IMR-90 (cell line): Measurements from ENCODE around the gene STK10.

Experiments used
- CEBPB ChIP-seq: IDR thresholded peaks from 2 replicates; pipeline ENCODE4 v1.6.1; 2012; ENCODE audit warnings: low read depth, low read length, improper control_type of control experiment
- FOS ChIP-seq: fragments of 150-350 bp; IDR thresholded peaks from 2 replicates; pipeline ENCODE4 v1.6.1; 2016; ENCODE audit warnings: low read depth, low read length
- MAFK ChIP-seq: IDR thresholded peaks from 2 replicates; pipeline ENCODE4 v1.6.1; 2012; ENCODE audit warnings: low read depth, low read length, improper control_type of control experiment
- MAZ ChIP-seq: IDR thresholded peaks from 2 replicates; pipeline ENCODE4 v1.6.1; 2012; ENCODE audit warnings: low read depth, mild to moderate bottlenecking, low read length, improper control_type of control experiment, moderate library complexity, borderline replicate concordance
- MXI1 ChIP-seq: IDR thresholded peaks from 2 replicates; pipeline ENCODE4 v1.6.1; 2012; ENCODE audit warnings: low read depth, mild to moderate bottlenecking, low read length, moderate library complexity, borderline replicate concordance
- NFE2L2 ChIP-seq: fragments of 150-350 bp; IDR thresholded peaks from 2 replicates; pipeline ENCODE4 v1.6.1; 2016; ENCODE audit warnings: low read depth, mild to moderate bottlenecking, low read length
- POLR2A ChIP-seq: IDR thresholded peaks from 2 replicates; pipeline ENCODE4 v1.6.1; 2012; ENCODE audit warnings: mild to moderate bottlenecking, low read depth, low read length
- RAD21 ChIP-seq: IDR thresholded peaks from 2 replicates; pipeline ENCODE4 v1.6.1; 2012; ENCODE audit warnings: low read length, improper control_type of control experiment
- RCOR1 ChIP-seq: IDR thresholded peaks from 2 replicates; pipeline ENCODE4 v1.6.1; 2012; ENCODE audit warnings: mild to moderate bottlenecking, low read length, improper control_type of control experiment; ENCODE audit not compliant: insufficient replicate concordance
- RFX5 ChIP-seq: IDR thresholded peaks from 2 replicates; pipeline ENCODE4 v1.8.0; 2012; ENCODE audit warnings: low read depth, mild to moderate bottlenecking, low read length, moderate library complexity
- SMC3 ChIP-seq: fragments of 150-350 bp; IDR thresholded peaks from 2 replicates; pipeline ENCODE4 v1.6.1; 2016; ENCODE audit warnings: low read depth, mild to moderate bottlenecking, antibody characterized with exemption, low read length, moderate library complexity
- TF ChIP-seq, protein P1 (sequence below): conservative IDR thresholded peaks from 2 replicates; pipeline ENCODE4 v1.5.1; 2012; ENCODE audit warnings: mild to moderate bottlenecking, low read depth, low read length, improper control_type of control experiment
- TF ChIP-seq, protein P2 (sequence below): fragments of 150-350 bp; IDR thresholded peaks from 2 replicates; pipeline ENCODE4 v1.6.1; 2016; ENCODE audit warnings: low read depth, mild to moderate bottlenecking, low read length, moderate library complexity, borderline replicate concordance
- TF ChIP-seq, protein P3 (sequence below): fragments of 150-350 bp; IDR thresholded peaks from 2 replicates; pipeline ENCODE4 v1.6.1; 2017; ENCODE audit warnings: mild to moderate bottlenecking, antibody characterized with exemption, low read length, low read depth

DNA sequence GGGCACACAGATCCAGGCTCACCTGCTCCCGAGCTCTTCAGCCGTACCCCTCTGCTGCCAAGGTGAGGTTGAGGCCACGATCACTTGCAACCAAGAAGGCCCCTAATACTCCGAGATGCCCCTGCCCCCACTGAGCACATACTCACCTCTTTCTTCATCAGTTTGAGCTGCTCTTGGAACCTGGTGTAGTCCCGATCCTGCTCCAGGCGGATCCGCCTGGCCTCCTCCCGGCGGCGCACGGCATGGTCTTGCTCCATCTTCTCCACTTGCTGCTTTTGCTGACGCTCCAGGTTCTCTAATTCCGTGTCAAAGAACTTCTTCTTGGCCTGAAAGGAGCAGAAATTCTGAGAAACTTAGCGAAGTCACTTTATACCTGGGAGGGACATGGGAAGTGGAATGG, 105.8 kb downstream of the STK10 start:
- TF ChIP-seq, protein P1, sequence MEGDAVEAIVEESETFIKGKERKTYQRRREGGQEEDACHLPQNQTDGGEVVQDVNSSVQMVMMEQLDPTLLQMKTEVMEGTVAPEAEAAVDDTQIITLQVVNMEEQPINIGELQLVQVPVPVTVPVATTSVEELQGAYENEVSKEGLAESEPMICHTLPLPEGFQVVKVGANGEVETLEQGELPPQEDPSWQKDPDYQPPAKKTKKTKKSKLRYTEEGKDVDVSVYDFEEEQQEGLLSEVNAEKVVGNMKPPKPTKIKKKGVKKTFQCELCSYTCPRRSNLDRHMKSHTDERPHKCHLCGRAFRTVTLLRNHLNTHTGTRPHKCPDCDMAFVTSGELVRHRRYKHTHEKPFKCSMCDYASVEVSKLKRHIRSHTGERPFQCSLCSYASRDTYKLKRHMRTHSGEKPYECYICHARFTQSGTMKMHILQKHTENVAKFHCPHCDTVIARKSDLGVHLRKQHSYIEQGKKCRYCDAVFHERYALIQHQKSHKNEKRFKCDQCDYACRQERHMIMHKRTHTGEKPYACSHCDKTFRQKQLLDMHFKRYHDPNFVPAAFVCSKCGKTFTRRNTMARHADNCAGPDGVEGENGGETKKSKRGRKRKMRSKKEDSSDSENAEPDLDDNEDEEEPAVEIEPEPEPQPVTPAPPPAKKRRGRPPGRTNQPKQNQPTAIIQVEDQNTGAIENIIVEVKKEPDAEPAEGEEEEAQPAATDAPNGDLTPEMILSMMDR: no peak
- TF ChIP-seq FOS (no peak), POLR2A (no peak), MAFK (no peak), CEBPB (no peak), RFX5 (no peak), RCOR1 (no peak), MAZ (no peak), SMC3 (no peak), NFE2L2 (no peak), MXI1 (no peak), RAD21 (no peak)
- TF ChIP-seq, protein P2, sequence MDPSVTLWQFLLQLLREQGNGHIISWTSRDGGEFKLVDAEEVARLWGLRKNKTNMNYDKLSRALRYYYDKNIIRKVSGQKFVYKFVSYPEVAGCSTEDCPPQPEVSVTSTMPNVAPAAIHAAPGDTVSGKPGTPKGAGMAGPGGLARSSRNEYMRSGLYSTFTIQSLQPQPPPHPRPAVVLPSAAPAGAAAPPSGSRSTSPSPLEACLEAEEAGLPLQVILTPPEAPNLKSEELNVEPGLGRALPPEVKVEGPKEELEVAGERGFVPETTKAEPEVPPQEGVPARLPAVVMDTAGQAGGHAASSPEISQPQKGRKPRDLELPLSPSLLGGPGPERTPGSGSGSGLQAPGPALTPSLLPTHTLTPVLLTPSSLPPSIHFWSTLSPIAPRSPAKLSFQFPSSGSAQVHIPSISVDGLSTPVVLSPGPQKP: no peak
- TF ChIP-seq, protein P3, sequence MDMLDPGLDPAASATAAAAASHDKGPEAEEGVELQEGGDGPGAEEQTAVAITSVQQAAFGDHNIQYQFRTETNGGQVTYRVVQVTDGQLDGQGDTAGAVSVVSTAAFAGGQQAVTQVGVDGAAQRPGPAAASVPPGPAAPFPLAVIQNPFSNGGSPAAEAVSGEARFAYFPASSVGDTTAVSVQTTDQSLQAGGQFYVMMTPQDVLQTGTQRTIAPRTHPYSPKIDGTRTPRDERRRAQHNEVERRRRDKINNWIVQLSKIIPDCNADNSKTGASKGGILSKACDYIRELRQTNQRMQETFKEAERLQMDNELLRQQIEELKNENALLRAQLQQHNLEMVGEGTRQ: no peak
